HT-29 (cell line): ENCODE data around the gene PTPN7. TPM values are rescaled to one million over a fixed set of nuclear protein-coding genes. Genes with fewer than 3 reads are reported as not detected.
A peak's percentile ranks its signal among the peaks of the same experiment; 100 is the strongest.
"Not testable (repeated sequence)": the region's sequence is repeated elsewhere in the genome, so short reads cannot be mapped to it uniquely, and the experiment has no call there.

Experiments used
- DNase-seq: peaks from one replicate; pipeline ENCODE4 v3.0.0-alpha.2; 2015; ENCODE audit warnings: low spot score
- total RNA-seq: library from RNA; depleted of rRNA; stranded (reverse); fragments of >200 nt; shearing (Covaris generic); gene quantifications from 2 replicates; pipeline ENCODE4 v1.2.3, GENCODE V29; 2014

Gene PTPN7
- total RNA-seq, 1 experiment from 2014 or later, result 16.8 TPM

DNA sequence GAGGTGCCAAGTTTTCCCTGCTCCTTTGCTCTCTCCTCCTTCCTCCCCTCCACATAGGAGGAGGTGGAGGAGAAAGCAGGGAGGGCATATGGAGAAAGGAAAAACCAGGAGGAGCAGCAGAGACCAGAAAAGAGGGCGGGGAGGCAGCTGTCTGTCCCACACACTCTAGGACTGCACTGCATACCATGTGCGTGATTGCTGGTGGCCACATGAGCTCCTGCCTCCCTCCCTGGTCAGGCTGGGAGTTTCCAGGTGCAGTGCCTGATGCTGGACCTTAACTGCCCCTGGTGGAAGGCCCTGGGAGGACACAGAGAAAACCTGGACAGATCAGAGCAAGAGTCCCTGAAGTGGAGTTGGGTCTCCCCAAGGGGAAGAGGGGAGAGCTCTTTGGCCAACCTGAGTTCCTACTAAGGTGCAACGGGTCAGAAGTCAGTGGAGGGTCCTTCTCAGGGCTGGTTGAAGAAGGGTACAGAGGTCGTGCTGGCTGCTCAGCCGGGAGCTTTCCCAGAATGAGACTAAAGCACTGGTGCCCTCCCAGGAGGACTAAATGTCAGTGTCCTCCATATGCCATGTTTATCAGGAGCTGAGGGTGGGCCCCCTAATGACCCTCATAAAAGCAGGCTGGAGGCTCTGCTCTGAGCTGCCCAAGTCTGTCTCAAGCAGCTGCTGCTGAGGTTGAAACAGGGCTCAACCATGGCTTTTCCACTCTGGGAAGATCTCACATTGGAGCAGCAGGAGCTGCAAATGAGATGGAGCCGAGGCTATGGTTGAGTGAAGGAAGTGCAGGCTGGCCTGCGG, 29.7 kb upstream of the PTPN7 start:
- peak; percentile 30 for DNase-seq

DNA sequence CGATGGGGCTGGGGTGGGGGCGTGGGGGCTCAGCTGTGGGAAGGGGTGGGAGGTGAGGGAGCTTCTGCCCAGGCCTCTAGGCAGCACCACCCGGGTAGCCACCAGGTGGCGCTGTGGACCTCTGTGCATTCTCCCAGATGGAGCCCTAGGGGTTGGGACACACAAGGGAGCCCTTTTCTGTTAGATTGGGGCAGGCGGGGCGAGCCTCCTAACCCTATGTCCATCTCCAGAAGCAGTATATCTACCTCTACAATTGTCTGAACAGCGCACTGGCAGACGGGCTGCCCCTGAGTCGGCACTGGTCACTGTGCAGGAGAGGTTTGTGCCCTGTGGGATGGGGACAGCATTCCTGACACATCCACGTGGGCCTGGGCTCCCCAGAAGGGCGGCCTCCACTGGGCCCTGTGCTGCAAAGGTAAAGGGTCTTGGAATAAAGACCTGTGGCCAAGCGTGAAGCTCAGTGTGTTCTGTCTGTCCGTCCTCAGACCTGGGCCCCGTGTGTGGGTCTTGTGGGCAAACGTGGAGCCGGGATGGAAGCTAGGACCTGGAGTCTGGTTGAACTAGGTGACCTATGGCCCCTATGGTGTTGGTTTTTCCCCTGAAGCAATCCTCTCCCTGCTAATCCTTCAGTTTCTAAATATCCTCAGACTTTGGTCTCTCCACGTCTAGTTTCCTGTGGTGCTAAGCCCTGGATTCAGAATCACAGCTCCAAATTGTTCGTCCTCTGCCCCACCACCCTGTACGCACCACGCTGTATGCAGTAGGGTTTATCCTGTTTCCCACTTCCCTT, 28.8 kb upstream of the PTPN7 start:
- peak; percentile 84 for DNase-seq

DNA sequence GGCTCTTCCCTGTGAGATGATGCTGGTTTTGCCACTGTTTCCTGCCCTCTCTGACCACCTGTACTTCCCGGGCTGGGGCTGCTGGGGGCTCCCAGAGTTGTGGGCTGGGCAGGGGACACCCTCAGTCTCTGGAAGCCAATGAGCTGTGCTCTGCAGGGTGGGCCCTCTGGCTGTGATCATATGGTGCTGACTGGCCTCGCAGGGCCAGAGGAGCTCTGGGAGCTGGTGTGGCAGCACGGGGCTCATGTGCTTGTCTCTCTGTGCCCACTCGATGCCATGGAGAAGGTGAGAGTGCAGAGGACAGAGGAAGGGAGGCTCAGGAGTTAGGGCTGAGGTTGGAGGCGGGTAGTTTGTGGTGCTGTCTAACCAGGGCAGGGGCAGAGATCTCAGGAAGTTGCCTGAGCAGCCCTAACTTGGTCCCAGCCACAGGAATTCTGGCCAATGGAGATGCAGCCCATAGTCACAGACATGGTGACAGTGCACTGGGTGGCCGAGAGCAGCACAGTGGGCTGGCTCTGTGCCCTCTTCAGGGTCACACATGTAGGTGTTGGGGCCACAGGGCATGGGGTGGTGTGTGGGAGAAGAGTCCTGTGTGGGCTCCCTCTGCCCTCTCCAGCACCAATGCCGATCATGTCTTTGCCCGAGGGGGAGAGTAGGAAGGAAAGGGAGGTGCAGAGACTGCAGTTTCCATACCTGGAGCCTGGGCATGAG, 27.4 kb upstream of the PTPN7 start:
- DNase-seq, result no peak

DNA sequence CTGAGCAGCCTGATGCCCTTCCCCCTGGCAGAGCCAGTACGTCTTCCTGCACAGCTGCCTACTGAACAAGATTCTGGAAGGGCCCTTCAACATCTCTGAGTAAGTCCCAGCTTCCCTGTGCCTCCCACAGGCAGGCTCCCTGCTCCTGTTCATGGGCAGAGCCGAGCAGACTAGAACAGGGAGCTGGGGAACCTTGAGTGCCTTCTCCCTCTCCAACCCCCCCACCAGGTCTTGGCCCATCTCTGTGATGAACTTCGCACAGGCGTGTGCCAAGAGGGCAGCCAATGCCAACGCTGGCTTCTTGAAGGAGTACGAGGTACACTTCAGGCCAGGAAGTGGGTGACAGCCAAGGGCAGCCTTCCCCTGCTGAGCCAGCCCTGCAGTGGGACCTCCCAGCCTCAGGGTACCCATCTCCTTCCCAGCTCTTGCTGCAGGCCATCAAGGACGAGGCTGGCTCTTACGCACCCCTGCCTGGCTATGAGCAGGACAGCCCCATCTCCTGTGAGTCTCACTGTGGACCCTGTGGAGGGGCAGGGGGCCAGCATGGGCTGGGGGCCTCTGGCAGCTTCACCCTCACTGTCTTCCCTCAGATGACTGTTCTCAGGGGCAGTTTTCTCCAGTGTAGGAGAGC, 26.8 kb upstream of the PTPN7 start:
- DNase-seq, result no peak

DNA sequence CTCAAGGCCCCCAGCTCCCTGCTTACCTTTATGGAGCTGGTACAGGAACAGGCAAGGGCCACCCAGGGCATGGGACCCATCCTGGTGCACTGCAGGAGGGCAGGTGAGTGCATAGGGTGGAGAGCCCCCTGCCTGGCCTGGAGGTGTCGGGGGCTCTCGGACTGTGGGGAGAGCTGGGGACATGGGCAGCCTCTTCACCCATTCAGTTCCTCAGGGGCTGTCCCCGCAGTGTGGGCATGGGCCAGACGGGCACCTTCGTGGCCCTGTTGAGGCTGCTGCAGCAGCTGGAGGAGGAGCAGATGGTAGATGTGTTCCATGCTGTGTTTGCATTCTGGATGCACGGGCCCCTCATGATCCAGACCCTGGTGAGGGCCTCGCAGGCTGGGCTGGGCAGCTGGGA, 25.9 kb upstream of the PTPN7 start:
- DNase-seq, result no peak

DNA sequence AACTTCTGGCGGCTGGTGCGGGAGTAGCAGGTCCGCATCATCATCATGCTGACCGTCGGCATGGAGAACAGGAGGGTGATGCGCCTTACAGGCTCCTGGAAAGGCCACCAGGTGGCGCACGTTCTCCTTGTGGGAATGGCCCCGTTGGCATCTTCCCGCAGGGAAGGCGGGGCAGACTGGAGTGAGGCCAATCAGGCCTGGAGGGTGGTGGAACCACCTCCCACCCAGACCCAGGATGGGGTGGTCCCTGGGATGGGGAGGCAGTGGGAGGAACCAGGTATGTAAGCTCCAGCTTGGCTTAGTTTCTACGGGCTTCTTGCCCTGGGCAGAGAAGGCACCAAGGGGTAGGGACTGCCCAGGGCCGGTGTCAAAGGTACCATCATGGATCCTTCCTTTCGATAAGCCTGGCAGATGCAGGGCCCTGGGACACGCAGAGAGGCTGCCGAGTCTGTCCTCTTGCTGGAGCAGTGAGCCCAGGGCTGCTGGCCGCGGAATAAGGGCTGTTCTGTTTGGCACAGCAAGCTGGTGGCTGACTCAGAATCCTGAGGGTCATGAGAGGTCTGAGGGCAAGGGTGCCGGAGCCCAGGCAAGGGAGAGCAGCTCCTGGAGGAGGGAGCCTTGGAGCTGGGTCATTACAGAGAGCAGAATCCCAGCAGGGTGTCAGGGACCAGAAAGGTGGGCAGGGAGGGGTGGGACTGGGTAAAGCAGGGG, 24.5 kb upstream of the PTPN7 start:
- DNase-seq, result peak; percentile 96

DNA sequence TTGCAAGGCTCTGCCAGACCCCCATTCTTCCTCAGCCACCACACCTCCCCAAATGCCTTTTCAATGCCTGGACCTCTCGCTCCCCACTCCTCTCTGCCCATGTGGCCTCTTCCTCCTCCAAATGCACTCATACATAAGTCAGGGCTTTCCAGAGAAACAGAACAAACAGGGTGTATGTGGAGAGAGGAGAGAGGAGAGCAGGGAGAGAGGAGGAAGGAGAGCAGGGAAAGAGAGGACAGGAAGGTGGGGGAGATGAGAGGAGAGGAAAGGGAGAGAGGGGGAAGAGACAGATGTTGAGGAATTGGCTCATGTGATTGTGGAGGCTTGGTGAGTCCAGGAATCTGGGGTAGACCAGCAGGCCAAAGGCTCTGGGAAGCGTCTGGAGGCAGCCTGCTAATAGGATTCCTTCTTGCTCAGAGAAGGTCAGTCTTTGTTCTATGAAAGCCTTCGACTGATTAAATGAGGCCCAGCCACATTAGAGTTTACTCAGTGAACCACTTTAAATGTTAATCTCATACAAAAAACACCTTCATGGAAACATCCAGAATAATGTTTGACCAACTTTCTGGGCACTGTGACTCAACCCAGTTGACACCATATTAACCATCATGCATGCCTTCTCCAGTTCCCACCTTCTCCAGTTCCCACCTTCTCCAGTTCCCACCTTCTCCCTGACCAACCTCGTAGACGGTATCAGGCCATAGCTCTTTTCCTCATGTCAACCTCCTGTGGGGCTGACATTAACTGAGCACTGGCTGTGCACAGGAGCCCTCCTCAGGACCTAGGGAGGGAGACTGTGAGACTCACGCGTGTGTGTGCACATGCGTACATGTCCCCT, 21.9 kb upstream of the PTPN7 start:
- DNase-seq, result no peak

DNA sequence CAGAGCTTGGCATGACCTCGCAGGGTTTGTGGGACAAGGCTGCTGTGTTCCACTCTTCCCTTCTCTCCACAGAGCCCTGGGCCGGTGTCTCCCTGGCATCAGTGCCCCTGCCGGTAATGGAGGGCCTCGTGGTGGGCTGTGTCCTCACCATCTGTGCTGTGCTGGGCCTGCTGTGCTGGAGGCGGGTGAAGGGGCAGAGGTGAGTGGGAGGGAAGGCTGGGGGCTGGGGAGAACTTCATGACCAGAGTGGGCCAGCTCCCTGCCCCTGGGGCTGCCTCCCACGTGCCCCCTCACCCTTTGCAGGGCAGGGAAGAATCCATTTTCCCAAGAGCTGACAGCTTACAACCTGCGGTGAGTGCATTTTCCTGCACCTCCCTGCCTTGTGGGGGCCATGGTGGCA, 21.2 kb upstream of the PTPN7 start:
- no peak for DNase-seq

DNA sequence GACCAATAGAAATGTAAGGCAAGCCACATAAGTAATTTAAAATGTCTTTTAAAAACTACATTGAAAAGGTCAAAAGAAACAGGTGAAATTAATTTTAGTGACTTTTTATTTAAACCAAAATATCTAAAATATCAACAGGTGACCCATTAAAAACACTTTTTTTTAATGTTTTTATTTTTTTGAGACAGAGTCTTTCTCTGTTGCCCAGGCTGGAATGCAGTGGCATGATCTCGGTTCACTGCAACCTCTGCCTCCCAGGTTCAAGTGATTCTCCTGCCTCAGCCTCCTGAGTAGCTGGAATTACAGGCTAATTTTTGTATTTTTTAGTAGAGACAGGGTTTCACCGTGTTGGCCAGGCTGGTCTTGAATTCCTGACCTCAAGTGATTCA, 20.3 kb upstream of the PTPN7 start:
- not testable (repeated sequence) for DNase-seq

DNA sequence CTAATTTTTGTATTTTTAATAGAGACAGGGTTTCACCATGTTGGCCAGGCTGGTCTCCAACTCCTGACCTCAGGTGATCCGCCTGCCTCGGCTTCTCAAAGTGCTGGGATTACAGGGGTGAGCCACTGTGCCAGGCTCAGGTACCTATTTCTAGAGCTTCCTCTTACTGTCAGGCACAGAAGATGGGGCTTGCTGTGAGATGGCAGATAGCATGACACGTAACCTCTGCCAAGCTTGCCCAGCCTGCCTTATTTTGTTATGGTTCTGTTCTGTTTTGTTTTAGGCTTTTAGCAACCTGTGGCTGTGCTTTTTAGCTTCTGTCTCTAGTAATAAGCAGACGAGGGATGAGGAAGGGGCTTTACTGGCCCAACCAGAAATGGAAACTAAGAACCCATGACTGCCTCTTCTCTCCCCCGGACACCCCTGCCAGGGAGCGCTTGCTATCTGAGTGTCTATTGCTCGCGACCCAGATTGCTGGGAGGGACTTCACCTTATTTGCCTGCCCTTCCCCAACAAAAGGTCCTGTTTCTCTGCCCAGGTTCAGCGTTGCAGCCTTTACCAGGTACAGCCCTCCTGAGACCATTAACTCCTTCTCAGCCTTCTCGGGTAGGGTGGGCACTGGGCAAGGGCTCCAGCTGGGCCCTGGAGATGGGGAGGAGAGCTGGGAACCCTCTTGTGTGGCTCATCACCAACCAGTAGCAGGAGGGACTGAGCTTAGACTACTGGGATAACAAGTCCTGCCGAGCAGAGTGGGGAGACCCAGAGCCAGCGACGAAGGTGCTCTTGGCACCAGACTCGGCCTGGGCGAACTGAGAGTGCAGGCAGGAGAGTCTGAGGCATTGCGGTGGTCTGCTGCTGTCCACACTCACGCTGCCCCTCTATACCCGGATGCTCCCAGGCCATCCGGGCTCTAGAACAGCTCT, 19.7 kb upstream of the PTPN7 start:
- DNase-seq, result no peak

DNA sequence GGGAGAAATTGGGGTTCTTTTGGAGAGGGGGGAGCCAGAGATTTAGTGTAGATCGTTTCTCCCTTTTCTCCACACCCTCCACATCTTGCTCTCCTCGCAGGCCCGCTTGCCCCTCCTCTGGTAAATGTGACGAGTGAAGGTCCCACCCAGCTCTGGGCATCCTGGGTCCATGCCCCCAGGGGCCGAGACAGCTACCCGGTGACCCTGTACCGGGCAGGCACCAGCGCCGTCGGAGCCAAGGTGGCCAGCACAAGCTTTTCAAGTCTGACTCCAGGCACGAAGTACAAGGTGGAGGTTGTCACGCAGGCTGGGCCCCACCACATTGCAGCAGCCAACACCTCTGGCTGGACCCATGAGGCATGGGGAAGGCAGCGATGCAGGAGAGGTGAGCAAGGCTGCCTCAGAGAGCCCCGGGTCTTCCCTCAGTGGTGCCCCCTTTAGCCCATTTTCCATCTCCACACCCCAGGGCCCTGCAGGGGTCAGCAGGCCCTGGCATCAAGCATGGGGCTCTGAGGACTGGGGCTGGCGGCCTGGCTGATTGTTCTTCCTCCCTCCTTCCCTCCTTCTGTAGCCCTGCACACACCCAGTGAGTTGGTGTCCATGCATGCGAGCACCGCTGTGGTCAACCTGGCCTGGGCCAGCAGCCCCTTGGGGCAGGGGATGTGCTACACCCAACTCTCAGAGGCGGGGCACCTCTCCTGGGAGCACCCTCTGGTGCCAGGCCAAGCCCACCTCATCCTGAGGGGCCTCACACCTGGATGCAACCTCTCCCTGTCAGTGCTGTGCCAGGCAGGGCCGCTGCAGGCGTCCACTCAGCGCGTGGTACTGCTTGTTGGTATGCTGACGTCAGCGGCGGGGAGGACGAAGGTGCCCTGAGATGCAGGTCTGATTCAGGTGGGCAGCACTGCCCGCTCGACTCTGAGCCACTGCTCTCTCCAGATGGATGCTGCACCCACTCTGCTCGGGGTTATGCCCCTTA, 16.8 kb upstream of the PTPN7 start:
- DNase-seq, result no peak

DNA sequence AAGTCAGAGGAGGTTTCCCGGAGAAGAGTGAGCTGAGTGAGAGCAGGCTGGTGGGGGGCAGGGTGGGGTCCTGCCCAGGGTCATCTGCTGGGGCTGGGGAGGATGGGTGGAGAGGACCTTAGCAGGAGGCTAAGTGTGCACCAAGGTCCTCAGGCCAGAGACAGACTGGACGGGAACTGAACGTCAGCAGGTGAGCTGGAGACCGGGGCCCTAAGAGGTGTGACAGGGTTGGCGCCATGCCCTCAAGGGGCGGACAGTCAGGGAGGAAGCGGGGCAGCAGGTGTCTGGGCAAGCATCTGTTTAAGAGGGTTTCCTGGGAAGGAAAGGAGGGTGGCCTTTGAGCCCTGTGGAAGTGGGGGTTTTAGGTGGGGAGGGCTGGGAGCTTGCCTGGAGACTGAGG, 13.6 kb upstream of the PTPN7 start:
- DNase-seq, result peak; percentile 30

DNA sequence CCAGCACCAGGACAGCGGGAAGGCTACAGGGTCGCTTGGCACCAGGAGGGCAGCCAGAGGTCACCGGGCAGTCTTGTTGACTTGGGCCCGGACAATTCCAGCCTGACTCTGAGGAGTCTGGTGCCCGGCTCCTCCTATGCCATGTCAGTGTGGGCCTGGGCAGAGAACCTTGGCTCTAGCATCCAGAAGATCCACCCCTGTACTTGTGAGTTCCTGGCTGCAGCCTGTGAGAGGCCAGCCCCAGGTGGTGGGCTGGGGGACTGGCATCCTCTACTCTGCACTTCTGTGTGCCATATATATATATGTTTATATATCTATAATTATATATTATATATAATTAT, 11.6 kb upstream of the PTPN7 start:
- DNase-seq, result no peak

DNA sequence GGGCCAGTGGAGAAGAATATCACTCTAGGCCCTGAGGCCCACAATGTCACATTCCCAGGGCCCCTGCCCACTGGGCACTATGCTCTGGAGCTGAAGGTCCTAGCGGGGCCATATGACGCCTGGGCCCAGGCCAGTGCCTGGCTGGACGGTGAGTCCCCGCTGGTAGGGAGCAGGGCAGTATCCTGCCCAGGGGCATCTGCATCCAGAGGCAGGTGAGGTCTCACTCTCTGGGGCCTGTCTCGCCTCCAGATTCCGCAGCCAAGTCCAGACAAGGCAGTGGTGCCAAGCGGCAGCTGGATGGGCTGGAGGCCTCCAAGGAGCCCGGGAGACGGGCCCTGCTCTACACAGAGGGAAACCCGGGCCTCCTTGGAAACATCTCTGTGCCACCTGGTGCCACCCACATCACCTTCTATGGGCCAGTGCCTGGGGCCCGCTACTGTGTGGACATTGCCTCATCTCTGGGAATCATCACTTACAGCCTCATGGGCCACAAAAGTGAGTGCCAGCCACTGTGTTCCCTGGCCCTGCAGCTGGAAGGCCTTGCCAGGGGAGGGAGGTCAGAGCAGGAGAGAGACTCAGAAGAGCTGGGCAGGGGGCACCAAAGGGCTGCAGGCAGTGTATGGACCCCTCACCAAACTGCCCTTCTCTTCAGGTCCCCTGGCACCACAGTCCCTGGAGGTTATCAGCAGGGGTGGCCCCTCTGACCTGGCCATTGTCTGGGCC, 11.1 kb upstream of the PTPN7 start:
- DNase-seq, result no peak

DNA sequence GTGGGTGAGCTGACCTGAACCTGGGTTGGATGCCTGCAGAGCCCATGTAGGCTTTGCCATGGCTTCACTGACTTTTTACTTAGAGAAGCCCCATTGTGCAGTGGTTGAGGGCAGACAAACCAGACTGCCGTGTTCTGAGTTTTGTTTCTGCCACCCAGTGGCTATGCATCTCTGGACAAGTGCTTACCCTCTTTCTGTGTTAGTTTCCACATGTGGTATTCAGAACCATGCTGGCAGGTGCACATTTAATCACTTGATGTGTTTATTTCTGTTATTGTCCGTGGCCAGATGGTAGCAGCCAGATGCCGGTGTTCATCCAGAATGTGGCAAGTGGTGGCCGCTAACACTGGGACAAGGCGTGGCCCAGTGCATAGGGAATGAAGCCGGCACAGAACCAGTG, 10.3 kb upstream of the PTPN7 start:
- DNase-seq, result no peak

DNA sequence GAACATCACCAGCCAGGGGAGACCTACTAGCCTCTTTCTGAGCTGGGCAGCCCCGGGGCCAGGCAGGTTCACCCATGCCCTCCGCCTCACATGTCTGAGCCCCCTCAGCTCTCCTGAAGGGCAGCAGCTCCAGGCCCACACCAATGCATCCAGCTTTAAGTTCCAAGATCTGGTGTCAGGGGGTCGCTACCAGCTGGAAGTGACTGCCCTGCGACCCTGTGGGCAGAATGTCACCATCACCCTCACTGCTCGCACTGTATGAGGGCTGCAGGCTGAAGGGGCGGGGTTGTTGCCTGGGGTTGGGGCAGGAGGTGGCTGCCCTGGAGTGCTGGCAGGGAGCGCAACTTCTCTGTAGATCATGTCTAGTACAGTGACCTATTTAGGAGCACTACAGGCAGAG, 8.5 kb upstream of the PTPN7 start:
- DNase-seq, result no peak

DNA sequence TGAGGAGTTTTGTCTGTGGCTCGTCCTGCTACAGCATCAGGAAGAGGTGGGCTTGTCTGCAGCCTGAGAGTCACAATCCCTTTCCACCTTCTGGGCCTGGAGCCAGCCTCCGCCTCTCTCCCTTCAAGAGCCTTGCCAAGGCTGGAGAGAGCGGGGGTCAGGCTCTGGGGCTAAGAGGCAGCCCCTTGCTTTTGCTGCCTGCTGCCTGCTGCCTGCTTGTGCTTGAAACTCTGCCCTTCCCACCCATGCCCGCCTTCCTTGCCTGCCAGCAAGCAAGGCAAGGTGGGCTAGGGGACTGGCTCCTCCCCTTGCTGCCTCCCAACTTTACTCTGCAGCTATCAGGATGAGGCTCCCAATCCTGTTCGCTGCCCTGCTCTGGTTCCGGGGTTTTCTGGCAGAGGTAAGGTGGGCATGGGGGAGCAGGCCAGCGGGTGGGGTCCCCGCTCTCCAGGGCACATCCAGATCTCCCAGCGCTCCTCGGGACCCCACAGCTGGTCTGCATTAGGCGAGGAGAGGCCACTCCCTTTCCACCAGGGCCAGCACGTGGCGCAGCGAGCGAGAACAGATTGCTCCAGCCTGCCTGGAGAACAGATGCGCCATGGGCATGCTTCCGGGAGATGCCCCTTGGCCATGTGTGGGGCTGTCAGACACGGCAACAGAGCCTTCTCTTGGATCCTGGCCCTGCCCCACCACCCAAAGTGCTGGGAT, 7.5 kb upstream of the PTPN7 start:
- DNase-seq, result no peak
